ENCODE results near the gene USP6NL. TPM values are rescaled to one million over a fixed set of nuclear protein-coding genes. Genes with fewer than 3 reads are reported as not detected.

USP6NL gene
- total RNA-seq, 1 experiment from 2014 or later, result 27.5 TPM

DNA sequence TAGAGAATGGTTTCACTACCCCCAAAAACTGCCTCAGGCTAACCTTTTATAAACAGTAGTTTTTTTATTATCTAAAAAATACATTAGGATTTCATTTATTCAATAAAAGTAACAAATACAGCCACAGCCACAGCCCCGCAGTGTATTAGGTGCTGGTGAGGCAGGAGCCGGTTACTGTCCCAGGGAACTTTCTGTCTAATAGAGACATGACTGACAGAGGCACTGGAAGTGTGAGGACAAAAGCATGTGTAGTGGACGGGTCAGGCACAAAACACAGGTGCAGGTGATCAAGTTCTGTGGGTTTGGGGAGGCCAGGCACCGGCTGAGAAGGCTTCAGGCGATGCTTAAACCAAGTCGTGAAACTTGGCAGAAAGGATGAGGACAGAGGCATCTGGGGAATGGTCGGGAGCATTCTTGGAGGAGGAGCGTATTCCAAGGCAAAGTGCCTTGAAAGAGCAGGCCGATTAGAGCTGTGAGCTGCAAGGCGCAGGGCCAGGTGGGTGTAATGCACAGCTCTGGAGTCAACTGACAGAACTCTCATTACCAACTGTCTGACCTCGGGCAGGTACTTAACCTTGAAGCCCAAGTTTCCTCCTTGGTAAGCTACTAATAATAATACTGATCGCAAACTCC, 138.2 kb downstream of the USP6NL start:
- CTCF ChIA-PET, result no interaction called here
- Mint-ChIP-seq H3K27me3 (ENCODE audit: unreplicated experiment) (no peaks in the 10 kb centered on the region), H3K4me3 (ENCODE audit: low read depth, unreplicated experiment) (no peak overlapping the region), H3K27ac (ENCODE audit: unreplicated experiment) (no peak overlapping the region), H3K9me3 (ENCODE audit: low read depth, unreplicated experiment) (no peaks in the 10 kb centered on the region), H3K4me1 (ENCODE audit: low read depth, unreplicated experiment) (no peaks in the 10 kb centered on the region), H3K36me3 (ENCODE audit: insufficient read depth, unreplicated experiment) (peaks cover 13% of the 10 kb centered on the region)
- no peak for DNase-seq
- TF ChIP-seq, protein P1, sequence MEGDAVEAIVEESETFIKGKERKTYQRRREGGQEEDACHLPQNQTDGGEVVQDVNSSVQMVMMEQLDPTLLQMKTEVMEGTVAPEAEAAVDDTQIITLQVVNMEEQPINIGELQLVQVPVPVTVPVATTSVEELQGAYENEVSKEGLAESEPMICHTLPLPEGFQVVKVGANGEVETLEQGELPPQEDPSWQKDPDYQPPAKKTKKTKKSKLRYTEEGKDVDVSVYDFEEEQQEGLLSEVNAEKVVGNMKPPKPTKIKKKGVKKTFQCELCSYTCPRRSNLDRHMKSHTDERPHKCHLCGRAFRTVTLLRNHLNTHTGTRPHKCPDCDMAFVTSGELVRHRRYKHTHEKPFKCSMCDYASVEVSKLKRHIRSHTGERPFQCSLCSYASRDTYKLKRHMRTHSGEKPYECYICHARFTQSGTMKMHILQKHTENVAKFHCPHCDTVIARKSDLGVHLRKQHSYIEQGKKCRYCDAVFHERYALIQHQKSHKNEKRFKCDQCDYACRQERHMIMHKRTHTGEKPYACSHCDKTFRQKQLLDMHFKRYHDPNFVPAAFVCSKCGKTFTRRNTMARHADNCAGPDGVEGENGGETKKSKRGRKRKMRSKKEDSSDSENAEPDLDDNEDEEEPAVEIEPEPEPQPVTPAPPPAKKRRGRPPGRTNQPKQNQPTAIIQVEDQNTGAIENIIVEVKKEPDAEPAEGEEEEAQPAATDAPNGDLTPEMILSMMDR (IDR thresholded peaks at IDR 0.05; ENCODE audit: unreplicated experiment), result no peak
- no TSS peak for BruUV-seq (replicated peaks)
- intact Hi-C loops (cut with micrococcal nuclease; ENCODE audit: unreplicated experiment), result loop anchor here (2.0 kb wide), 1 partner anchor 48 kb away; no protein-coding TSS in a partner anchor

DNA sequence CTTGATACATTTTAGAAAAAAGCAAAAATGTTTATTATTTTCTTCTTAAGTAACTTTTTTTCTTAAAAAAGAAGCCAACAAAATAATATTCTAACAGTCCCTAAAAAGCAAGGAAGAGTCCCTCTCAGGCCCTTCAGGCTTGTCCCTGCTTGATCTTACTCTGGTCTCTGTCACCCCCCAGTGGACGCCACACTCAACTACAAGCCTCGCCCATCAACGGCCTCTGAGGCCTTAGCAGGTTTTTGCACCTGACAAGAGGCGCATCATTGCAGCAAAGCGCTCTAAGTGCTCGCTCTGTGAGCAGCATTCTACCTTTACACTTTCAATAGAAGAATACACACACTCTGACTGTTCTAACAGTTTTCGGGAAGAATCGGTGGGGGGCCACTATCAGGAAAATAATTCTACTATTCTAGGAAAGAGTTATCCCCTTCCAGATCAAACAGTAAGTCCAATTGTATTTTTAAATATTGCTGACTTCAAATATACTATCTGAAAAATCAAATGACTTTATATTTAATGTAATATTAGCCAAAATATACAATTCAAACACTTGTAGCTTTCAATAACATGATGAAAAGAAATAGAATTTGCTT, 139.2 kb downstream of the USP6NL start:
- TF ChIP-seq, protein P1 (IDR thresholded peaks at IDR 0.05; ENCODE audit: unreplicated experiment), result peak; percentile 83
- peak overlapping the region; percentile 40 for H3K27ac Mint-ChIP-seq (ENCODE audit: unreplicated experiment)
- DNase-seq, result peak; percentile 74
- CTCF ChIA-PET, result no interaction called here
- no peaks in the 10 kb centered on the region for H3K27me3 Mint-ChIP-seq (ENCODE audit: unreplicated experiment)
- no peaks in the 10 kb centered on the region for H3K4me1 Mint-ChIP-seq (ENCODE audit: low read depth, unreplicated experiment)
- no peaks in the 10 kb centered on the region for H3K9me3 Mint-ChIP-seq (ENCODE audit: low read depth, unreplicated experiment)
- H3K4me3 Mint-ChIP-seq (ENCODE audit: low read depth, unreplicated experiment), result no peak overlapping the region
- BruUV-seq (replicated peaks), result no TSS peak
- H3K36me3 Mint-ChIP-seq (ENCODE audit: insufficient read depth, unreplicated experiment), result peaks cover 6% of the 10 kb centered on the region
- intact Hi-C loops (cut with micrococcal nuclease; ENCODE audit: unreplicated experiment), result loop anchor here (2.0 kb wide), 1 partner anchor 47 kb away; no protein-coding TSS in a partner anchor

DNA sequence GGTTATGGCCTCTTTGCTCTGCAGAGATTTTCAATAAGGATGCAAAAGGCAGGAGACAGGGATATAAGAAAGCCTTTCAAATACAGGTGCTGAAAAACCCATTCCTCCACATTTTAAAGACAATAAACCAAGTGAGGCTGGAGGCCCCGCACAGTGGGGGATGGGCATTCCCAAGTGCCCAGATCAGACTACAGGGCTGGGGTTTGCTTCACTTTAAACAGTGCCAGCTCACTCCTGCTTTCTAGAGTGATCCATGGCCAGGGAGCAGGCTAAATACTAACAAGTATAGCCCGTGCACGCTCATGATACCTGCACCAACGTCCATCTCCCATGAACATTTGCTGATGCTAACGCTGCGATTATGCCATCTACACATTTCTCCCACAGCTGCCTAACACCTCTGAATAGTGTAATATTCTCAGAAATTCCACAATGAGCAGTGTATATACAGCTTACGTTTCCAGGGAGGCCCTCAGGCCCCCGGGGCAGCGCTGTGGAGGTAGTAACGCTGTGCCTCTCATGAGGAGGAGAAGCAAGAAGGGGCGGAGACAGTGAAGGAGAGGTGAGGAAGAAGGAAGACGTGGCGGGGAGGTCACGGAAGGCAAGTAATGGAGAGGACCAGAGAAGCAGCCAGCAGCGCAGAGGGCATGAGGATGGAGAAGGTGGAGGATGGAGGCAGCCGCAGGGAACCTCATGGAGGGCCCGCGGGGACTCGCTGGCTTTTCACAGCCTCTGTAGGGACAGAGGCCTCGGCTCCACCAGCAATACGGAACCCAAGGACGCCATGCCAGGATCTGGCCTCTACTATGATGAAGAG, 141.7 kb downstream of the USP6NL start:
- H3K4me3 Mint-ChIP-seq (ENCODE audit: low read depth, unreplicated experiment), result no peak overlapping the region
- TF ChIP-seq, protein P1 (IDR thresholded peaks at IDR 0.05; ENCODE audit: unreplicated experiment), result no peak
- H3K27ac Mint-ChIP-seq (ENCODE audit: unreplicated experiment), result no peak overlapping the region
- intact Hi-C loops (cut with micrococcal nuclease; ENCODE audit: unreplicated experiment), result no loop called here
- no peaks in the 10 kb centered on the region for H3K4me1 Mint-ChIP-seq (ENCODE audit: low read depth, unreplicated experiment)
- H3K27me3 Mint-ChIP-seq (ENCODE audit: unreplicated experiment), result no peaks in the 10 kb centered on the region
- DNase-seq, result no peak
- CTCF ChIA-PET, result no interaction called here
- H3K36me3 Mint-ChIP-seq (ENCODE audit: insufficient read depth, unreplicated experiment), result peaks cover 4% of the 10 kb centered on the region
- H3K9me3 Mint-ChIP-seq (ENCODE audit: low read depth, unreplicated experiment), result no peaks in the 10 kb centered on the region
- BruUV-seq (replicated peaks), result no TSS peak

DNA sequence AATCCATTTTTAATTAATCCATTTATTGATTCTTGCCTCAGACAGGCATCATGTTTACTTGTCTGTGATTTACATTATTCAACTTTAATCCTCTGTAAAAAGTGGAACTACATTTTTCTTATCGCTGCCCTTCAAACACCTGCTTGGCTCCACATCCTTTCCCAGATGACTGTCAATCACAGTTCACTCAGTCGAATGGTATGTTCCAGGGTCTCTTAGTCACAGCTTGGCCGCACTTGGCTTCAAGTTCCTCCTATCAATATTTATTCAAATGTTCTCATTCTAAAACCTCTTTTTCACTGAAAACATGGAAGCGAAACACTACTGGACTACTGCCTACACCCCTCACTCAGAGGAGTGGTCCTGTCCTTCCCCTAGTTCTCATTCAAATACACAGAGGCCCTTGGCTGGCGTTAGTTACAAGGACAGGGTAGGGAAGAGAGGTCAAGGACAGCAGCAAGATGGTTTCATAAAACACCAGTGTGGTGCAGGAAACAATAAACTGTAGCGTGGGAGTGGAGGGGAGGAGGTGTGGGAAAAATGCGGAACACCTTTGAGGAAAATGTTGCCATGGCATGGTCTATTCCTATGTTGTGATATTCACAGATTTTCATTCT, 143.2 kb downstream of the USP6NL start:
- H3K36me3 Mint-ChIP-seq (ENCODE audit: insufficient read depth, unreplicated experiment), result peaks cover 11% of the 10 kb centered on the region
- CTCF ChIA-PET, result no interaction called here
- TF ChIP-seq, protein P1 (IDR thresholded peaks at IDR 0.05; ENCODE audit: unreplicated experiment), result no peak
- no peak for DNase-seq
- no peaks in the 10 kb centered on the region for H3K27me3 Mint-ChIP-seq (ENCODE audit: unreplicated experiment)
- no peak overlapping the region for H3K4me3 Mint-ChIP-seq (ENCODE audit: low read depth, unreplicated experiment)
- BruUV-seq (replicated peaks), result no TSS peak
- no peaks in the 10 kb centered on the region for H3K4me1 Mint-ChIP-seq (ENCODE audit: low read depth, unreplicated experiment)
- no peak overlapping the region for H3K27ac Mint-ChIP-seq (ENCODE audit: unreplicated experiment)
- intact Hi-C loops (cut with micrococcal nuclease; ENCODE audit: unreplicated experiment), result no loop called here
- H3K9me3 Mint-ChIP-seq (ENCODE audit: low read depth, unreplicated experiment), result no peaks in the 10 kb centered on the region

Data from Calu3 (cell line).